ENCODE data around the gene FOXD2. TPM values are rescaled to one million over a fixed set of nuclear protein-coding genes. Genes with fewer than 3 reads are reported as not detected.

The FOXD2 gene
- total RNA-seq, 1 experiment from 2014 or later: 0.79 TPM

GRCh38 chr1:47412437-47412836, 25.4 kb upstream of the FOXD2 start:
- in situ Hi-C loops (cut with HindIII; ENCODE audit: low pct_unique_long_range_greater_than_20kb, low sequenced_read_pairs): no loop called here
- no peak for DNase-seq (ENCODE audit: low read depth, low spot score)

GRCh38 chr1:47415728-47416318, 22.0 kb upstream of the FOXD2 start, which contains the start of gene FOXE3:
TSS of gene FOXE3 (plus strand) at chr1:47416285. CDS start at chr1:47416316, 31 bp downstream.
- in situ Hi-C loops (cut with HindIII; ENCODE audit: low pct_unique_long_range_greater_than_20kb, low sequenced_read_pairs): no loop called here
- DNase-seq (ENCODE audit: low read depth, low spot score): no peak

- in situ Hi-C loops (cut with HindIII; ENCODE audit: low pct_unique_long_range_greater_than_20kb, low sequenced_read_pairs): no loop called here
- DNase-seq (ENCODE audit: low read depth, low spot score): no peak
Measured at GRCh38 chr1:47416319-47417169, 21.3 kb upstream of the FOXD2 start.

- no peak for DNase-seq (ENCODE audit: low read depth, low spot score)
- in situ Hi-C loops (cut with HindIII; ENCODE audit: low pct_unique_long_range_greater_than_20kb, low sequenced_read_pairs): no loop called here
Measured at GRCh38 chr1:47417170-47418044, 20.4 kb upstream of the FOXD2 start.

- DNase-seq (ENCODE audit: low read depth, low spot score): no peak
- in situ Hi-C loops (cut with HindIII; ENCODE audit: low pct_unique_long_range_greater_than_20kb, low sequenced_read_pairs): no loop called here
Measured at GRCh38 chr1:47418122-47418521, 19.7 kb upstream of the FOXD2 start.

- in situ Hi-C loops (cut with HindIII; ENCODE audit: low pct_unique_long_range_greater_than_20kb, low sequenced_read_pairs): no loop called here
Measured at GRCh38 chr1:47418681-47419325, 19.0 kb upstream of the FOXD2 start.

GRCh38 chr1:47420547-47420946, 17.3 kb upstream of the FOXD2 start:
- no peak for DNase-seq (ENCODE audit: low read depth, low spot score)
- in situ Hi-C loops (cut with HindIII; ENCODE audit: low pct_unique_long_range_greater_than_20kb, low sequenced_read_pairs): no loop called here

More at GRCh38 chr1:47418681-47419325, 19.0 kb upstream of the FOXD2 start:
- no peak for DNase-seq (ENCODE audit: low read depth, low spot score)

- in situ Hi-C loops (cut with HindIII; ENCODE audit: low pct_unique_long_range_greater_than_20kb, low sequenced_read_pairs): no loop called here
- no peak for DNase-seq (ENCODE audit: low read depth, low spot score)
Measured at GRCh38 chr1:47423872-47424271, 14.0 kb upstream of the FOXD2 start.

- in situ Hi-C loops (cut with HindIII; ENCODE audit: low pct_unique_long_range_greater_than_20kb, low sequenced_read_pairs): no loop called here
- peak; percentile 85 for DNase-seq (ENCODE audit: low read depth, low spot score)
Measured at GRCh38 chr1:47424336-47424982, 13.4 kb upstream of the FOXD2 start.

GRCh38 chr1:47431534-47431933, 6.3 kb upstream of the FOXD2 start:
- no peak for DNase-seq (ENCODE audit: low read depth, low spot score)
- in situ Hi-C loops (cut with HindIII; ENCODE audit: low pct_unique_long_range_greater_than_20kb, low sequenced_read_pairs): no loop called here

GRCh38 chr1:47432071-47433036, 5.5 kb upstream of the FOXD2 start:
- in situ Hi-C loops (cut with HindIII; ENCODE audit: low pct_unique_long_range_greater_than_20kb, low sequenced_read_pairs): no loop called here

GRCh38 chr1:47433037-47433421, 4.8 kb upstream of the FOXD2 start:
- in situ Hi-C loops (cut with HindIII; ENCODE audit: low pct_unique_long_range_greater_than_20kb, low sequenced_read_pairs): no loop called here
- no peak for DNase-seq (ENCODE audit: low read depth, low spot score)

More at GRCh38 chr1:47432071-47433036, 5.5 kb upstream of the FOXD2 start:
- peak; percentile 80 for DNase-seq (ENCODE audit: low read depth, low spot score)

GRCh38 chr1:47433477-47434050, 4.3 kb upstream of the FOXD2 start:
- in situ Hi-C loops (cut with HindIII; ENCODE audit: low pct_unique_long_range_greater_than_20kb, low sequenced_read_pairs): no loop called here
- DNase-seq (ENCODE audit: low read depth, low spot score): no peak

- in situ Hi-C loops (cut with HindIII; ENCODE audit: low pct_unique_long_range_greater_than_20kb, low sequenced_read_pairs): no loop called here
- no peak for DNase-seq (ENCODE audit: low read depth, low spot score)
Measured at GRCh38 chr1:47434051-47434842, 3.6 kb upstream of the FOXD2 start.

Data from SK-MEL-5 (cell line).